Lower lobe of right lung (tissue), 2 donors: ENCODE measurements around the gene EEA1. TPM values are rescaled to one million over a fixed set of nuclear protein-coding genes. Genes with fewer than 3 reads are reported as not detected.

Experiments used
- ATAC-seq, 2 donors: fragments of 200-7000 bp; cut with Tn5 transposase; one replicate each; pipeline ENCODE4 v1.9.1; 2020 to 2022; ENCODE audit warnings: mild to moderate bottlenecking in 2 of 2, moderate library complexity in 2 of 2
- DNase-seq: peaks from one replicate; pipeline ENCODE4 v3.0.0-alpha.2; 2020
- H3K27ac ChIP-seq: fragments of 200-600 bp; one replicate; pipeline ENCODE4 v1.8.0; 2022
- H3K27me3 ChIP-seq: fragments of 200-600 bp; one replicate; pipeline ENCODE4 v1.8.0; 2022; ENCODE audit warnings: low read depth
- H3K36me3 ChIP-seq: fragments of 200-600 bp; one replicate; pipeline ENCODE4 v1.8.0; 2022; ENCODE audit warnings: mild to moderate bottlenecking
- H3K4me1 ChIP-seq: fragments of 200-600 bp; one replicate; pipeline ENCODE4 v1.8.0; 2022
- H3K4me3 ChIP-seq: fragments of 200-600 bp; one replicate; pipeline ENCODE4 v1.8.0; 2022; ENCODE audit warnings: mild to moderate bottlenecking
- H3K9me3 ChIP-seq: fragments of 200-600 bp; one replicate; pipeline ENCODE4 v1.8.0; 2022
- CTCF ChIP-seq: fragments of 200-600 bp; IDR thresholded peaks from one replicate; pipeline ENCODE4 v1.8.0; 2022; ENCODE audit warnings: antibody characterized with exemption, mild to moderate bottlenecking
- intact Hi-C: fragments of 100-400 bp; cut with DNase I; formaldehyde crosslinking; loops from one replicate; pipeline ENCODE4 v1.11.0; 2022
- total RNA-seq: library from RNA; stranded (reverse); fragmentation: NEBNext Ultra II Directional; extraction: Animal tissue kit (Norgen Biotek cat#: 25700); gene quantifications from one replicate; pipeline ENCODE4 v1.2.1, GENCODE V29; 2021
- donor health status: DM: no; HTN: yes; CAD: no; lungs with severe emphysema.

Gene EEA1
- total RNA-seq, 1 donor from 2014 or later = 33.5 TPM

DNA sequence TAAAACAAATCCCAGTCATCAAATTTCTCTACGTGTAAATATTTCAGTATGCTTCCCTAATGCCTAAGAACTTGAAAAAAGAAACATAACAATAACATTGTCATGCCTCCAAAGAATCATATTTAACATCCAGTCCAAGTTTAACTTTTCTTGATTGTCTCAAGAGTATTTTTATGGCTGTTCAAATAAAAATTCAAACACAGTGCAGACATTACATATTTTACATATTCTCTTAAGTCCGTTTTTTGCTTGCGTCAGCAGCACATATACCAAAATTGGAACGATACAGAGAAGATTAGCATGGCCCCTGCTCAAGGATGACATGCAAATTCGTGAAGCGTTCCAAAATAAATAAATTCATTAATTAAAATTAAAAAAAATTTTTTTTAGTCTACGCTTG, 23.3 kb upstream of the EEA1 start:
- Histone ChIP-seq H3K36me3 (no peaks in the 10 kb centered on the region), H3K27ac (no peak overlapping the region), H3K4me3 (no peak overlapping the region), H3K4me1 (no peaks in the 10 kb centered on the region), H3K9me3 (no peaks in the 10 kb centered on the region), H3K27me3 (no peaks in the 10 kb centered on the region)
- ATAC-seq (no peak), DNase-seq (no peak)
- TF ChIP-seq CTCF = no peak
- intact Hi-C loops = no loop called here

- no peaks in the 10 kb centered on the region for H3K36me3 ChIP-seq
- no peak for TF ChIP-seq CTCF
- ATAC-seq (no peak), DNase-seq (no peak)
- no peak overlapping the region for H3K27ac ChIP-seq
- H3K4me1 ChIP-seq = no peaks in the 10 kb centered on the region
- no peaks in the 10 kb centered on the region for H3K9me3 ChIP-seq
- no peak overlapping the region for H3K4me3 ChIP-seq
- H3K27me3 ChIP-seq = no peaks in the 10 kb centered on the region
- intact Hi-C loops = no loop called here
Measured at GRCh38 chr12:92951006-92951405, 21.9 kb upstream of the EEA1 start.

GRCh38 chr12:92950011-92950410, 20.9 kb upstream of the EEA1 start:
- no peaks in the 10 kb centered on the region for H3K27me3 ChIP-seq
- DNase-seq (no peak), ATAC-seq (no peak)
- TF ChIP-seq CTCF = no peak
- no peaks in the 10 kb centered on the region for H3K4me1 ChIP-seq
- intact Hi-C loops = no loop called here
- no peaks in the 10 kb centered on the region for H3K9me3 ChIP-seq
- H3K27ac ChIP-seq = no peak overlapping the region
- H3K4me3 ChIP-seq = no peak overlapping the region
- no peaks in the 10 kb centered on the region for H3K36me3 ChIP-seq

- DNase-seq = no peak
- no peak for ATAC-seq
- Histone ChIP-seq H3K27ac (no peak overlapping the region), H3K4me1 (no peaks in the 10 kb centered on the region), H3K36me3 (no peaks in the 10 kb centered on the region), H3K9me3 (no peaks in the 10 kb centered on the region), H3K27me3 (no peaks in the 10 kb centered on the region), H3K4me3 (no peak overlapping the region)
- intact Hi-C loops = no loop called here
- TF ChIP-seq CTCF = no peak
Measured at GRCh38 chr12:92949466-92949865, 20.4 kb upstream of the EEA1 start.

- Histone ChIP-seq H3K27ac (no peak overlapping the region), H3K36me3 (no peaks in the 10 kb centered on the region), H3K27me3 (no peaks in the 10 kb centered on the region), H3K4me3 (no peak overlapping the region), H3K9me3 (no peaks in the 10 kb centered on the region), H3K4me1 (no peaks in the 10 kb centered on the region)
- ATAC-seq (no peak), DNase-seq (no peak)
- intact Hi-C loops = no loop called here
- no peak for TF ChIP-seq CTCF
Measured at GRCh38 chr12:92947589-92948215, 18.6 kb upstream of the EEA1 start.
